Karpas-422 (cell line): ENCODE data around the gene SERF2. TPM values are rescaled to one million over a fixed set of nuclear protein-coding genes. Genes with fewer than 3 reads are reported as not detected.
A peak's percentile ranks its signal among the peaks of the same experiment; 100 is the strongest.
"Not testable (repeated sequence)": the region's sequence is repeated elsewhere in the genome, so short reads cannot be mapped to it uniquely, and the experiment has no call there.

Source experiments
- DNase-seq: peaks from one replicate; pipeline ENCODE4 v3.0.0-alpha.2; 2015
- H2AFZ ChIP-seq: fragments of 200-600 bp; sonication (generic); 2 replicates; pipeline ENCODE4 v1.6.1; 2014; ENCODE audit warnings: antibody characterized with exemption, low read length, mixed read lengths
- H3K27ac ChIP-seq: fragments of 200-600 bp; sonication (generic); 2 replicates; pipeline ENCODE4 v1.5.1; 2014; ENCODE audit warnings: mild to moderate bottlenecking, low read length, moderate library complexity
- H3K27me3 ChIP-seq: fragments of 200-600 bp; sonication (generic); 2 replicates; pipeline ENCODE4 v1.6.1; 2014; ENCODE audit warnings: low read length, mixed read lengths
- H3K36me3 ChIP-seq: fragments of 200-600 bp; sonication (generic); 2 replicates; pipeline ENCODE4 v1.6.1; 2014; ENCODE audit warnings: low read length, mixed read lengths; ENCODE audit not compliant: insufficient read depth
- H3K4me1 ChIP-seq: fragments of 200-600 bp; sonication (generic); 2 replicates; pipeline ENCODE4 v1.6.1; 2014; ENCODE audit warnings: mild to moderate bottlenecking, low read length, mixed read lengths
- H3K4me2 ChIP-seq: fragments of 200-600 bp; sonication (generic); 2 replicates; pipeline ENCODE4 v1.6.1; 2014; ENCODE audit warnings: low read length, low read depth, mild to moderate bottlenecking; ENCODE audit not compliant: poor library complexity, severe bottlenecking
- H3K4me3 ChIP-seq: fragments of 200-600 bp; sonication (generic); 2 replicates; pipeline ENCODE4 v1.5.1; 2014; ENCODE audit warnings: mild to moderate bottlenecking, antibody characterized with exemption, low read length, mixed read lengths
- H3K79me2 ChIP-seq: fragments of 200-600 bp; sonication (generic); 2 replicates; pipeline ENCODE4 v1.6.1; 2014; ENCODE audit warnings: mild to moderate bottlenecking, low read length, mixed read lengths
- H3K9ac ChIP-seq: fragments of 200-600 bp; sonication (generic); 2 replicates; pipeline ENCODE4 v1.6.0; 2014; ENCODE audit warnings: low read length
- H3K9me2 ChIP-seq: fragments of 200-600 bp; sonication (generic), shearing (Covaris generic); replicated peaks from 2 replicates; pipeline ENCODE4 v1.6.0; 2014; ENCODE audit warnings: mild to moderate bottlenecking, low read length, moderate library complexity; ENCODE audit not compliant: insufficient read depth
- H3K9me3 ChIP-seq: fragments of 300-700, 200-600 bp; sonication (generic); 2 replicates; pipeline ENCODE4 v1.6.1; 2014; ENCODE audit warnings: low read length, mixed read lengths
- H4K20me1 ChIP-seq: fragments of 200-600 bp; sonication (generic); 2 replicates; pipeline ENCODE4 v1.6.1; 2014; ENCODE audit warnings: mild to moderate bottlenecking, antibody characterized with exemption, low read length, low read depth; ENCODE audit not compliant: insufficient read depth
- total RNA-seq: library from RNA; depleted of rRNA; stranded (reverse); fragments of >200 nt; shearing (Covaris generic); gene quantifications from 2 replicates; pipeline ENCODE4 v1.2.3, GENCODE V29; 2014; ENCODE audit warnings: low replicate concordance

SERF2 gene
- total RNA-seq, 1 experiment from 2014 or later = 882 TPM

DNA sequence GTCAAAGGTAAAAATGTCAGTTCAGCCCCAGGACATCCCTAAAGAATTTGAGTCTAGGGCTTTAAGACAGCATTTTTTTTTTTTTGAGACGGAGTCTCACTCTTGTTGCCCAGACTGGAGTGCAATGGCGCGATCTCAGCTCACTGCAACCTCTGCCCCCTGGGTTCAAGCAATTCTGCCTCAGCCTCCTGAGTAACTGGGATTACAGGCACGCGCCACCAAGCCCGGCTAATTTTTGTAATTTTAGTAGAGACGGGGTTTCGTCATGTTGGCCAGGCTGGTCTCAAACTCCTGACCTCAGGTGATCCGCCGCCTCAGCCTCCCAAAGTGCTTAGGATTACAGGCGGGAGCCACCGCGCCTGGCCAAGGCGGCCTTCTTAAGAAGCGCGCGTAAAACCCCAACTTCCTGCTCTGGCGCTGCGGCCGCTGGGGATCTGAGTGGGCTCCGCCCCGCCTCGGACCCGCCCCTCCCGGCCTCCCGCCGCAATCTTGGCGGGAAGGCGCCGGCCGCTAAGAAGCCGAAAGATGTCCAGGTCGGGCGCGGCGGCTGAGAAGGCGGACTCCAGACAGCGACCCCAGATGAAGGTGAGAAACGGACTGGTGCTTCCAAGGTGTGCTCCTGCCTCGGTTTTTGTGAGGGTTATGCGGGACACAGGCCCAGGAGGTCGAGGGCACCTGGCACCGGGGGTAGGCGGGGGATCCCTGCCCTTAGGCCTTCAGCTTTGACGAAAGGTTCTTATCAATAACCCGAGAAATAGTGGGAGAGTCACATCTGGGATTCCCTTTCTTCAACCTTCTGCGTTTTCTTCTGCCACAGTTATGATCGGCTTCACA lies 34.6 kb downstream of the SERF2 start, which contains the start of gene WDR76:
Gene WDR76 (plus strand): TSS at position 495 of the 834 bp plus-strand sequence. CDS start 31 bp downstream, at position 526.
- Histone ChIP-seq H3K27ac (peak within 1 kb of the TSS; percentile 85), H3K4me3 (peak within 1 kb of the TSS; percentile 72), H3K4me1 (peaks cover 67% of the 10 kb centered on the region), H3K4me2 (peak within 1 kb of the TSS; percentile 74), H2AFZ (no peak within 1 kb of the TSS), H3K79me2 (peaks cover 73% of the 10 kb centered on the region), H4K20me1 (no peaks in the 10 kb centered on the region), H3K9me3 (no peaks in the 10 kb centered on the region), H3K9me2 (no peaks in the 10 kb centered on the region), H3K9ac (peak within 1 kb of the TSS; percentile 83), H3K36me3 (peaks cover 28% of the 10 kb centered on the region), H3K27me3 (no peaks in the 10 kb centered on the region)
- DNase-seq = peak; percentile 96

DNA sequence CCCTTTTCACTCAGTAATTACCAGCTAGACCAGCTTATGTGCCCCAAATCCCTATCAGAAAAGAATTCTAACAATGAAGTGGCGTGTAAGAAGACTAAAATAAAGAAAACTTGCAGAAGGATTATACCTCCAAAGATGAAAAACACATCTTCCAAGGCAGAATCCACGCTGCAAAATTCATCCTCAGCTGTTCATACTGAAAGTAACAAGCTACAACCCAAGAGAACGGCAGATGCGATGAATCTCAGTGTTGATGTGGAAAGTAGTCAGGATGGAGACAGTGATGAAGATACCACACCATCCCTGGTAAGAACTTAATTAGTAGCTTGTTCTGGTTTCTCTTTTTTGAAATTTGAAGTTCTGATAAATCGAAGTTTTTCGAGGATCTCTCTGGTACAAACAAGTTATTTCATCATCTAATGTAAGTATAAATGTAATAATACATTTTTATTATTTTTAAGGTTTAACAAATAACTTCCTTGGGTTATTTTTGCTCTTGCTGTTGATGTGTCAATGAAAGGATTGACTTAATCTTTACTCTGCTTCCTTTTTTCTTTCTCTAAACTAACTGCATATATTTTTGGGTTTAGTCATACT lies 36.0 kb downstream of the SERF2 start:
- peak overlapping the region; percentile 85 for H3K27ac ChIP-seq

DNA sequence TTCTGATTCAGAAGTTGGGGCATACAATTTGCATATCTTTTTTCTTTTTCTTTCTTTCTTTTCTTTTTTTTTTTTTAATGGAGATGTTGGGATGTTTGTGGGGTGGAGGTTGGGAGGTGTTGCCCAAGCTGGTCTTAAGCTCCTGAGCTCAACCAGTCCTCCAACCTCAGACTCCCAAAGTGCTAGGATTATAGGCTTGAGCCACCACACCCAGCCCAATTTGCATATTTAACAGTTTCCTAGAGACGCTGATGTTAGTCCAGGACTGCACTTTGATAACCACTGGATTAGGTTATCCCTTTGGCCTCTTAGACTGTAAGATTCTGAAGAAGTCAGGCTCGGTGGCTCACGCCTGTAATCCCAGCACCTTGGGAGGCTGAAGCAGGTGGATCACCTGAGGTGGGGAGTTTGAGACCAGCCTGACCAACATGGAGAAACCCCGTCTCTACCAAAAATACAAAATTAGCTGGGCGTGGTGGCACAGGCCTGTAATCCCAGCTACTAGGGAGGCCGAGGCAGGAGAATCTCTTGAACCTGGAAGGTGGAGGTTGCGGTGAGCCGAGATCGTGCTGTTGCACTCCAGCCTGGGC lies 37.9 kb downstream of the SERF2 start:
- H3K27me3 ChIP-seq, H3K9me2 ChIP-seq, DNase-seq, H3K9me3 ChIP-seq, H4K20me1 ChIP-seq, H2AFZ ChIP-seq: not testable (repeated sequence)
- peaks cover 42% of the 10 kb centered on the region for H3K36me3 ChIP-seq
- peak overlapping the region; percentile 72 for H3K4me3 ChIP-seq
- H3K9ac ChIP-seq = peak overlapping the region; percentile 83
- peaks cover 50% of the 10 kb centered on the region for H3K4me1 ChIP-seq
- H3K27ac ChIP-seq = peak overlapping the region; percentile 85
- peaks cover 73% of the 10 kb centered on the region for H3K79me2 ChIP-seq
- H3K4me2 ChIP-seq = peak overlapping the region; percentile 74

More for the DNA sequence above, 36.0 kb downstream of the SERF2 start:
- no peaks in the 10 kb centered on the region for H3K9me2 ChIP-seq
- no peaks in the 10 kb centered on the region for H3K9me3 ChIP-seq
- peaks cover 30% of the 10 kb centered on the region for H3K36me3 ChIP-seq
- H3K4me3 ChIP-seq = peak overlapping the region; percentile 72
- H3K4me2 ChIP-seq = peak overlapping the region; percentile 74
- peaks cover 75% of the 10 kb centered on the region for H3K79me2 ChIP-seq
- H3K27me3 ChIP-seq = no peaks in the 10 kb centered on the region
- no peaks in the 10 kb centered on the region for H4K20me1 ChIP-seq
- peak overlapping the region; percentile 83 for H3K9ac ChIP-seq
- DNase-seq = peak; percentile 72
- no peak overlapping the region for H2AFZ ChIP-seq
- H3K4me1 ChIP-seq = peaks cover 61% of the 10 kb centered on the region

DNA sequence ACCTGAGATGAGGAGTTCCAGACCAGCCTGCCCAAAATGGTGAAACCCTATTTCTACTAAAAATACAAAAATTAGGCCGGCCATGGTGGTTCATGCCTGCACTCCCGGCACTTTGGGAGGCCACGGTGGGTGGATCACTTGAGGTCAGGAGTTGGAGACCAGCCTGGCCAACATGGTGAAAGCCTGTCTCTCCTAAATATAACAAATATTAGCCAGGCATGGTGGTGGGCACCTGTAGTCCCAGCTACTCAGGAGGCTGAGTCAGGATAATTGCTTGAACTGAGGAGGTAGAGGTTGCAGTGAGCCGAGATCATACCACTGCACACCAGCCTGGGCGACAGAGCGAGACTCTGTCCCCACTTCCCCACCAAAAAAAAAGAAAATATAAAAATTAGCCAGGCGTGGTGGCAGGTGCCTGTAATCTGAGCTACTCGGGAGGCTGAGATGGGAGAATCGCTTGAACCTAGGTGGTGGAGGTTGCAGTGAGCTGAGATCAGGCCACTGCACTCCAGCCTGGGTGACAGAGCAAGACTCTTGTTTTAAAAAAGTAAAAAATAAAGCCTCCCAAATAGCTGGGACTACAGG lies 38.7 kb downstream of the SERF2 start:
- H2AFZ ChIP-seq, H3K9me2 ChIP-seq, H3K9me3 ChIP-seq, H4K20me1 ChIP-seq, H3K27me3 ChIP-seq: not testable (repeated sequence)
- Histone ChIP-seq H3K4me1 (peaks cover 49% of the 10 kb centered on the region), H3K4me3 (peak overlapping the region; percentile 72; the same call in 1 of the 2 replicates), H3K79me2 (peaks cover 74% of the 10 kb centered on the region), H3K9ac (peak overlapping the region; percentile 38), H3K36me3 (peaks cover 44% of the 10 kb centered on the region), H3K27ac (peak overlapping the region; percentile 85), H3K4me2 (peak overlapping the region; percentile 74)
- DNase-seq = peak; percentile 72

DNA sequence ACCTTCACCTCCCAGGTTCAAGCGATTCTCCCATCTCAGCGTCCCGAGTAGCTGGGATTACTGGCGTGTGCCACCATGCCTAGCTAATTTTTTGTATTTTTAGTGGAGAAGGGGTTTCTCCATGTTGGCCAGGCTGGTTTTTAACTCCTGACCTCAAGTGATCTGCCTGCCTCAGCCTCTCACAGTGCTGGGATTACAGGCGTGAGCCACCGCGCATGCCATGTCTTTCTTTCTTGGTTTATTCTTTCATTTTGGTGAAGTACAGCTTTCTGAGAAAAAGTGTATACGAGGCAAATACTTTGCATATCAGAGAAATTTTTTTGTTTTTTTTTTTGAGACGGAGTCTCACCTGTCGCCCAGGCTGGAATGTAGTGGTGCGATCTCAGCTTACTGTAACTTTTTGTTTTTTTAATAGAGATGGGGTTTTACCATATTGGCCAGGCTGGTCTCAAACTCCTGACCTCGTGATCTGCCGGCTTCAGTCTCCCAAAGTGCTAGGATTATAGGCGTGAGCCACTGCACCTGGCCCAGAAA lies 39.5 kb downstream of the SERF2 start:
- not testable (repeated sequence) for H2AFZ ChIP-seq, DNase-seq, H3K27me3 ChIP-seq, H4K20me1 ChIP-seq, H3K9me2 ChIP-seq, H3K9me3 ChIP-seq
- H3K36me3 ChIP-seq = peaks cover 52% of the 10 kb centered on the region
- H3K4me1 ChIP-seq = peaks cover 45% of the 10 kb centered on the region
- 0 out of 2 replicates have a peak overlapping the region, but pooled peaks have one; percentile 12 for H3K4me3 ChIP-seq
- H3K27ac ChIP-seq = peak overlapping the region; percentile 85
- 0 out of 2 replicates have a peak overlapping the region, but pooled peaks have one; percentile 24 for H3K9ac ChIP-seq
- peak overlapping the region; percentile 74 for H3K4me2 ChIP-seq
- peaks cover 79% of the 10 kb centered on the region for H3K79me2 ChIP-seq

DNA sequence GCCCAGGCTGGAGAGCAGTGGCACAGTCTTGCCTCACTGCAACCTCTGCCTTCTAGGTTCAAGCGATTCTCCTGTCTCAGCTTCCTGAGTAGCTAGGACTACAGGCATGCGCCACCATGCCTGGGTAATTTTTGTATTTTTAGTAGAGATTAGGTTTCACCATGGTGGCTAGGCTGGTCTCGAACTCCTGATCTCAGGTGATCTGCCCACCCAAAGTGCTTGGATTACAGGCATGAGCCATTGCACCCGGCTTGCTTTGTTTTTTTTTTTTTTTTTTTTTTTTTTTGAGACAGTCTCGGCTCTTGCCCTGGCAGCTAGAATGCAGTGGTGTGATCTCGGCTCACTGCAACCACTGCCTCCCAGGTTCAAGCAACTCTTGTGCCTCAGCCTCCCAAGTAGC lies 40.4 kb downstream of the SERF2 start:
- H2AFZ ChIP-seq, H3K9me2 ChIP-seq, H3K9ac ChIP-seq, H3K4me3 ChIP-seq, H3K9me3 ChIP-seq, H3K27me3 ChIP-seq, H4K20me1 ChIP-seq, H3K4me2 ChIP-seq, DNase-seq: not testable (repeated sequence)
- H3K4me1 ChIP-seq = peaks cover 44% of the 10 kb centered on the region
- peaks cover 57% of the 10 kb centered on the region for H3K36me3 ChIP-seq
- H3K79me2 ChIP-seq = peaks cover 76% of the 10 kb centered on the region
- peak overlapping the region; percentile 85 for H3K27ac ChIP-seq

DNA sequence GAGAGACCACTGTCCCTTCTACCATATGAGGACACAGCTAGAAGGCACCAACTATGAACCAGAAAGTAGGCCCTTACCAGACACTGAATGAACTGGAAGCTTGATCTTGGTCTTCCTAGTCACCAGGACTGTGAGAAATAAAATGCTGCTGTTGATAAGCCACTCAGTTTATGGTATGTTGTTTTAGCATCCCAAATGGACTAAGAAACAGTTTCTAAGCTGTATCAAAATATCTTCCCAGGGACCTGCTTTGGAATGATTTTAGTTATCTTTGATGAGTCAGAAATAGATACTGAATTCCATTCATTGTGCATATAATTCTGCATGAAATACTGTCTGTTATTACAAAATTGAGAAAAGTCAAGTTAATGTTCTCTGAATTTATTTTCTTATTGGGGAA lies 53.3 kb downstream of the SERF2 start:
- H3K27me3 ChIP-seq = no peaks in the 10 kb centered on the region
- no peak overlapping the region for H3K4me3 ChIP-seq
- H3K36me3 ChIP-seq = peaks cover 53% of the 10 kb centered on the region
- no peak overlapping the region for H3K27ac ChIP-seq
- no peak overlapping the region for H2AFZ ChIP-seq
- H3K9ac ChIP-seq = no peak overlapping the region
- H3K9me3 ChIP-seq = no peaks in the 10 kb centered on the region
- H3K4me2 ChIP-seq = no peak overlapping the region
- H3K4me1 ChIP-seq = no peaks in the 10 kb centered on the region
- DNase-seq = no peak
- H3K9me2 ChIP-seq = no peaks in the 10 kb centered on the region
- peaks cover 43% of the 10 kb centered on the region for H3K79me2 ChIP-seq
- H4K20me1 ChIP-seq = no peaks in the 10 kb centered on the region; the same call in 1 of the 2 replicates
